Stimulated activated CD4-positive, alpha-beta T cell treated with anti-CD3 and anti-CD28 coated beads, TNF-alpha, amount 100 ng/mL, for 1 hour (primary cell): Measurements from ENCODE around the gene VSX2.

Experiments used
- DNase-seq, 3 donors: peaks; one replicate each; pipeline ENCODE4 v3.0.0-alpha.2; 2020; ENCODE audit warnings: low read depth in 3 of 3, low spot score in 1 of 3

Gene VSX2

DNA sequence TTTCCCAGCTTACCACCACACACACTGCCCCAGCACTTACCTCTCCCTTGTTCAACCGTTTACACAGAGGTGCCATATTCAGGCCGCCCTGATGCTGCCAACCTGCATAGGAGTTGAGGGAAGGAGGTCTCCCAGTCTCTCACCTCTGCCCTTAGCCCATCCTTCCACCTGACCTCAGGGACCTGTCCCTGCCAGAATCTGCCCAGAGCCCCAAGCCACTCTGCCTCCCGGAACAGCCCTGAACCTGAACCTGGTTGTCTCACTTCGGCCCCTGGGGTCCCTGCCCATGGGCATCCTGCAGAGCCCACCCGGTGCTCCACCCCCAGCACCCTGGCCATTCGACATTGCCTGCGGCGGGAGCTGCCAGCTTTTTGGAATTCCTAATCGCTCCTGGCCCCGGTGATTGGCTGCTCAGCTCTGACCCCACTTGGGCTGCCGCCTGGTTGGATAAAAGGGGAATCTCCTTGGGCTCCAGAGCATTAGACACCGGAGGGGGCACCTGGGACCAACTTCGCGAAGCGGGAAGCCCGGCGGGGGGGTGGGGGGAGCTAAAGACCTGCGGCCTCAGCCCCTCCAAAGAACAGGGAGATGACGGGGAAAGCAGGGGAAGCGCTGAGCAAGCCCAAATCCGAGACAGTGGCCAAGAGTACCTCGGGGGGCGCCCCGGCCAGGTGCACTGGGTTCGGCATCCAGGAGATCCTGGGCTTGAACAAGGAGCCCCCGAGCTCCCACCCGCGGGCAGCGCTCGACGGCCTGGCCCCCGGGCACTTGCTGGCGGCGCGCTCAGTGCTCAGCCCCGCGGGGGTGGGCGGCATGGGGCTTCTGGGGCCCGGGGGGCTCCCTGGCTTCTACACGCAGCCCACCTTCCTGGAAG, at the start of gene VSX2:
Gene VSX2 (plus strand): TSS at position 476 of the 874 bp plus-strand sequence. CDS start 113 bp downstream, at position 589.
- no peak for DNase-seq

DNA sequence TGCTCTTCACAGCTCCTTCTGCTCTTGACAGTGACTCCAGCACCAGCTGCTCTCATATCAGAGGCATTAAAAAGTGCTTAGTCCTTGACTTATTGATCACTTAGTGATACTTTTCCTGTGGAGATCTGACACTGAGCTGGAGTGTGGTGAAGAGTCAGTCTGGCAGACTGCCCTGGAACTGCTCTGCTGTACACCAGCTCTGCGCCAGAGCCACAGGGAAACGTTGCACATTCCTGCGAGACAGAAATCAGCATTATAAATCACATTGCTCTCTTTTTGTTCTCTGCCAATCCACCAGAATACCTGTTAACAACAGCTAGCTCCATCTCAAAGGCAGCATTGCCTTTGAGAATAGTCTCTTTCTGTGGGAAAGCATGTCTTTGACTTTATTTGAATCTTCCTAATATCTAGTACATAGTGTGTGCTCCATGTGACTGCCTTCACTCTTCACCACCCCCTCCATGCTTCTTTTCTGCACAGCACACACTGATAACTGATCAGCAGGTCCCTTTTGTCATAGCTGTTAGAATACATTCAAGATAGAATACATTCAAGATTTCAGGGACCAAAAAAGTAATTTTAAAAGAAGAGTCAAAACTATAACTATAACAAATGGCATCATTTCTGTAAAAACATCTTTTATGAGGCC, 48.2 kb upstream of the VSX2 start:
- DNase-seq, result no peak

DNA sequence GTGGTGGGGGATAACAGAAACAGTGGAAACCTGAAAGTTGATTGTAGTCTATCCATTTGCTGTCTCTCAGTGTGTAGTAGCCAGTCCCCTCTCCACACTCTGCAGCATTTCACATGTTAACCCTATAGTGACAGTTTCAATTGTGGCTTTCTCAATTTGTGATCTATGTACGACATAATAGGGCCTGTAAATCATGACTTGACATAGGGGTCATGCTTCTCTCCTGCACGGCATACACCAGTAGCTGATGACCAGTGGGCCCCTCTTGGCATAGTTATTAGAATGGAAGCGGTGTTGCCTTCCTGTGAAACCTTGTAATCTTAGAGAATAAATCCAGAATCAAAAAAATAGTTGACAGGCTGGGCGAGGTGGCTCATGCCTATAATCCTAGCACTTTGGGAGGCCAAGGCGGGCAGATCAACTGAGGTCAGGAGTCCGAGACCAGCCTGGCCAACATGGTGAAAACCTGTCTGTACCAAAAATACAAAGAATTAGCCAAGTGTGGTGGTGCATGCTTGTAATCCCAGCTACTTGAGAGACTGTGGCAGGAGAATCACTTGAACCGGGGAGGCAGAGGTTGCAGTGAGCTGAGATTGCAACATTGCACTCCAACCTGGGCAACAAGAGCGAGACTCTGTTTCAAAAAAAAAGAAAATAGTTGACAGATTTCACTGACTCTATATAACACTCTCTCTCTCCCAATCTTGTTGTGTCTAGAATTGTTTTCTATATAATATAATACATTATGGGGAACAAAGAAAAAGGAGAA, 44.6 kb upstream of the VSX2 start:
- no peak for DNase-seq

DNA sequence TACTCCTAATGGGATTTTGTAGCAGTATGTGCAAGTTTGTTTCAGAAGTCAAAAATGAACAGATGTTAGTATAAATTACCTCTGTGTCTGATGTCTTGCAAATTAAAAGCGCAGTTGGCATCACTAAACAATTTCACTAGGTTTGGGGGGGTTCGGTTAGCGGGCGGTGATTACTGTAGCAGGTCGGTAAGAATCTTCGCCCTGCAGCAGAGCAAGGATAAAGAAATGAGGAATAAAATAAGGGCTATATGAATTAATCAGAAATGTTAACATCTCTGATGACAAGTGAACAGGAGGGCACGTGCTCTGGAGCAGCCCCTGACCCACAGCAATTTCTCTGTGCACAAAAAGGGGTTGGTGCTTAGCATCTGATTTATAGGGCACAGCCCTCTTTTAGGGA, 43.6 kb upstream of the VSX2 start:
- DNase-seq, result no peak

DNA sequence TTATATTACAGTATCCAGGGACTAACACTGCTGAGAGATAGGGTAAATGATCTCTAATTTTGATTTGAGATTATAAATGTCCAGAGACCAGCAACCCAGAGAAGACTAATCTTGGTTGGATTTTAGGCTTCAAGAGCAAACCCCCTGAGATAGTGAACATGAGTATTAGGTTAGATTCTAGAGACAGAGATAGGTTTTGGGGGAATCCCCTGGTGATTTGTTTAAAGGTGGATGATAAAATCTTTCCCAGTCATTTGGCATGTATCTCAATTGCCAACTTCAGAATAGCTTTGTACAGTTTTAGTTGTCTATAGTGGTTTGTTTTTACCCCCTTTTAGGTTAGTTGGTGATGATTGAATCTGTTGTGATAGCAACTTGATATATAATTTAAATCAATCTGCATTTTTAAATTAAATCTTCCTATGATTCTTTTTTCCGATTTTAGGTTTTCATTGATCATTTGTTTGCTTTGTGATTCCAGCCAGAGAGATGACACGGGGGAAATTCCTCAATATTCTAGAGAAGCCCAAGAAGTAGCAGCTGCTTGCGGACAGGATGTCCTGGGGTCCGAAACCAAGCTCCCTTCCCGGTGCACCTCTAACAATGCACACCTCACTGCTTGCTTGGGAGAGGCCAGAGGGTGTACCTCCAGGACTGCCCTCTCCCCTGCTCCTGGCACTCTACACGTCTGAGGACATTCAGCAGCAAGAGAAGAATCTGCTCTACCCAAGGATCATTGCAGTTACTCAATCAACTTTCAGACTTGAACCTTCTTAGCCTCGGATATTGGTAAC, 40.6 kb upstream of the VSX2 start:
- no peak for DNase-seq

DNA sequence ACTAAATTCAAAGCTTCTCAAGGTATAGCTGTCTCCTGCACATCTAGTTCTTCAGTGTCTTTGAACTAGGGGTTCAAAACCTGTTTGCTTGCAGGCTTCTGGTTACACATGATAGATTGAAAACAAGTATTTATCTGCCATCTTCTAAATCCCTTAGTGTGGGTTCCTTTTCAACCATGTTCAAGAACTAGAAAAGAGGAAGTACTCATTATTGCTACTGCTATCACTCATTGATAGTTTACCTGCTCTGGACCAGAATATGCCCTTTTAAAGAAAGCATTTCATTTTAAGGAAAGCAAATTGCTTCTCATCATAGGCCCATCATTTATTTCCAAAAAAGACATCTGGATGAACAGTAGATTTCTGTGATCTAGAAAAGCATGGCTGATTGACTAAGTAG, 37.1 kb upstream of the VSX2 start:
- DNase-seq, result no peak

DNA sequence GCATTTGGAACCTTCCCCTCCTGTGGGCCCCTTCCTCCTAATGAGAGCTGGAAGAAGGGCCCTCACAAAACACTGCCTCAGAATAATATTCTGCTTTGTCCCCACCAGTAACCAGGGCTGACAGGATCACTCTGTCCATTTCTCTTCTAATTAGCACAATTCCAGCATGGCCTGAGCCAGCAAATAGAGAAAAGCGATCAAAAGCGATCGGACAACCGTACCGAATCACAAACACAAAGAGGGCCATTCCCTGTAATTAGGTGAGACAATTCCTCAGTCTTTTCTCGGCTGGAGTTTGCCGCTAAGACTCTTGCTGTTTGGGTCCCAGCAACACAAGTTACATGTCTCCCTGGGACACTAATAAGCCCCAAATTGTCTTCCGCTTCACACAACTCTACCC, 35.6 kb upstream of the VSX2 start:
- no peak for DNase-seq

DNA sequence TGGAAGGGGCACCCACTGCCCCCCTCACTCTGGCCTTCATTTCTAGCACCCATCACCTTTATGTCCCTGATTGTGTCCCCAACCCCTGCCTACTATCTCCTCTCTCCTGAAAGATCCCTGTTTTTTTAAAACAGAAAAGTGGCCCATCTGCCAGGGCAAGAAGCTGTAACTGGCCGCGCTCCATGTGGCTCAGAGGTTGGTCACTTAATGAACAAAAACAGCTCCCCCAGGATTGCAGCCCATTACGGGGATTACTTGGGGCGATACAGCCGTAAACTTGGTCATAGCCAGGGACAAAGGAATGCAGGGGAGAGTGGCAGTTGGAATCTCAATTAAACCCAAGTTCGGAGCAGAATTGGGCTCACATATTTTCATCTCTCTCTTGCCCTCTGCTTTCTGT, 34.8 kb upstream of the VSX2 start:
- DNase-seq, result no peak

DNA sequence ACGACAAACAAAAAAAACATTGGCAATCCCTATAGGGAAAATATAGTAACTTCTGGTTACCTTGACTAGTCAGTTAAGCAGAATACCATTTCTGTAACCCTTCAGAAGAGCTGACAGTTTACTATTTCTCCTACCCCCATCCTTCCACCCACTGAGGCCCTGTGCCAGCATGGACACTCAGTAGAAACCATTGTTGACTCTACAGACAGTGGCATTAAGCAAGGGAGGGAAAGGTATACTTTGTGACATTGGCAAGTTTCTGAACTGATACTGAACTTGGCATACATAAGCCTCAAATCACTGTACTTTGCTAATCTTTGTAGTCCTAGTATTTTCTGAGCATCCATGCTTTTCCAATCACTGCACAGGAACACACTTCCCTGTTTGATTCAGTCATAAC, 33.4 kb upstream of the VSX2 start:
- no peak for DNase-seq

DNA sequence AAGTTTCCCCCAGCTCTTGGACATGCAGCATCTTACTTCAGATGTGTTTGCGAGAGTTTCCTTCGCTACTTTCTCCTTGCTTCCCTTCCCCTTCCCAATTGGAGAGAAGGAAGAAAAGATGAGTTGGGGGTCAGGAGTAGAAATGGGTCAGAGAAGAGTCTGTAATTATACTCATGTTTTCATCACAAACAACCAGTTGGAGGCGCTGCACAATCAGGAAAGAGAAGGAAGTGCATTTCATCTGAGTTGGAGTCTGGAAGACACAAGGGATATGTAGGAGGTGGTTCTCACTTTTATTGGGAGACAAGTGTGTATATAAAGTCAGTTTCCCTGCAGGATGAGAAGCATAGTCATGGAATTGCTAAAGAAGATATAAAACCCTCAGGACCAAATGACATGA, 31.3 kb upstream of the VSX2 start:
- DNase-seq, result no peak

DNA sequence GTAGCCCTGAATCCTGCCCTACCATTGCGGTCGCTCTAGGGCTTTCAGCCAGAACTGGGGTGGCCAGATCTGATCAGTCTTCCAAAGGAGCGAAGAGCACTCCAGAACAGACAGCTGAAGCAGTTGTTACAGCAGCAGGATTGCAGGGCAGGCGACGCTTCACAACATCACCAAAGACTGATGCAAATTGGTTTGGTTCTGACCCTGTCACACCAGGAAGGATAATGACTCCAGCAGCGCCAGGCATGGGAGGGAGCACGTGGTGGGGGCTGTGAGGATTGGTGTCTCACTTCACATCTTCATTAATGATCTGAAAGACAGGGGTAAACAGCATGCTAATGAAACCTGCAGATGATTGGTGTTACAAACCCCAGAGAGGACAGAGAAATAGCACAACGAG, 30.6 kb upstream of the VSX2 start:
- no peak for DNase-seq

DNA sequence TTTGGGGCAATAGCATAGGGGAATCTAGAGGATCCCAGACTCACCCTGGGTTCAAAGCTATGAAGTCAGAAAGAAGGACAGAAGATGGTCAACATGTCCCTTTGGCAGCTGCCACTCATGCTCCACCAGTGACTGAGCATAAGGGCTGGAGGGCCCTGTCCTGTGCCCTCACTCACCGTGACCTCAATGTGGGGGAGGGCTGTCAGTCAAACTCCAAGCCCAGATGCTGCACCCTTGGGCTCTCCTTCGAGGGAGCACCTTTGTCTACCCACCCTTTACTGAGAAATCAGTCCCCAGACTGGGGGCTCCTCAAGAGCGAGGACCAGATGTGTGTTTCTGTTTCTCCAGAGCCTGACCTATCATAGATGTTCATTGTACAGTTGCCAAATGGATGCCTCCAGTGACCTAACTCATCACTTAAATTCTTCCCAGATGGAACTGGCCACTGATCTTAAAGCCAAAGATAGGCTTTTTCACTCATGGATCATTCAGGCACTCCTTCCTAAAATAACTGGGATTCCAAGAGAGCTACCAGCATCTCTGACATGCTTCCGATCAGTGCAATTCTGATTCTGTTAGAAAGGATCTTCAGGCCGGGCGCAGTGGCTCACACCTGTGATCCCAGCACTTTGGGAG, 27.2 kb upstream of the VSX2 start:
- DNase-seq, result no peak

DNA sequence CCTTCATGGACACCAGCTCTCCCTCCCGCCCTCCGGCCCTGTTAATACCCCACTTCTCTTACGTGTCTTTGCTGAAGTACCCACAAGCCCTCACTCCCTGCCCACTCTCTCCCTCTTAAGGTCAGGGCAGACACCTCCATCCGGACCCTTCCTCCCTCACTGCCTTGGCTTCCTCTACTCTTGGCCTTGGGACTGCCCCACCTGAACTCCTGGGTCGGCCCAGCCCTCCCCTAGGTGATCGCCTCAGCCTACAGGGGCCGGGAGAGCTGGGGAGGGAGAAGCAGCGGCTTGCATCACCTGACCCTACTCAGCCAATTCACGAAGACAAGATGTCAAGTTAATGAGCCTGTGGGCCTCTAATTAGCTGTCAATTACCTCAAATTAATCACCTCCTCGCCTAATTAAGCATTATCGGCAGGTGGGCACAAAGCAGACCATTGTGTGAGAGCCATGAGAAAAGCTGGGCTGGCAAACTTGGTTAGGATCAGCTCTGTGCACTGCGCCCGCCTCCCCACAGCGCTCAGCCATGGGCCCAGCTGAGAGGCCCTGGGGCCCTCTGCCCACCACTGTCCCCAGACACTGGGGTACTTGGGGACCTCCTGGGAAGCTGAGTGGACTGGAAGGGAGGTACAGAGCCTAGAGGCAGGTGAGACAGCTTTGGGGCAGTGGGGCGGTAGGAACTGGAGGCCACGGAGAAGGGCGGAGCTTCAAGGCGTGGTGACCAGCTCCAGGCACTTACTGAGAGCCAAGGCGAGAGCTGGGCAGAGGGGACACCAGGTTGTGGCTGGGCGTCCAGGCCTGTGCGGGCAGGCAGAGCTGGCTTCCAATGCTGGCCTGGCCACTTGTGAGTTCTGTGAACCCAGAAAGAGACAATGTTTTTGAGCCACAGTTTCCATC, 25.1 kb upstream of the VSX2 start:
- DNase-seq, result no peak

DNA sequence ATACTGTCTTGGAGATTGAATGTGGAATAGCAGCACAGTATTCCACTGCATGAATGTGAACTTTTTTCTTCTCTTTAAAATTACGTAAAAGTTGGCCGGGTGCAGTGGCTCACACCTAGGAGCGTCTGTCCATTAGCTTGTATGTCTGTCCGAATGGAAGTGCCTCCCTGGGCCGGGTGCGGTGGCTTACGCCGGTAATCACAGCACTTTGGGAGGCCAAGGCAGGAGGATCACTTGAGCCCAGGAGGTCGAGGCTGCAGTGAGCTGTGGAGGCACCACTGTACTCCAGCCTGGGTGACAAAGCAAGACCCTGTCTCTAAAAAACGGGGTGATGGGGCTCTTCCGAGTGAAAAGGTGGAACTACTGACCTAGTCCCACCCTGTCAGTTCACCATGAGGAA, 22.6 kb upstream of the VSX2 start:
- DNase-seq, result no peak

DNA sequence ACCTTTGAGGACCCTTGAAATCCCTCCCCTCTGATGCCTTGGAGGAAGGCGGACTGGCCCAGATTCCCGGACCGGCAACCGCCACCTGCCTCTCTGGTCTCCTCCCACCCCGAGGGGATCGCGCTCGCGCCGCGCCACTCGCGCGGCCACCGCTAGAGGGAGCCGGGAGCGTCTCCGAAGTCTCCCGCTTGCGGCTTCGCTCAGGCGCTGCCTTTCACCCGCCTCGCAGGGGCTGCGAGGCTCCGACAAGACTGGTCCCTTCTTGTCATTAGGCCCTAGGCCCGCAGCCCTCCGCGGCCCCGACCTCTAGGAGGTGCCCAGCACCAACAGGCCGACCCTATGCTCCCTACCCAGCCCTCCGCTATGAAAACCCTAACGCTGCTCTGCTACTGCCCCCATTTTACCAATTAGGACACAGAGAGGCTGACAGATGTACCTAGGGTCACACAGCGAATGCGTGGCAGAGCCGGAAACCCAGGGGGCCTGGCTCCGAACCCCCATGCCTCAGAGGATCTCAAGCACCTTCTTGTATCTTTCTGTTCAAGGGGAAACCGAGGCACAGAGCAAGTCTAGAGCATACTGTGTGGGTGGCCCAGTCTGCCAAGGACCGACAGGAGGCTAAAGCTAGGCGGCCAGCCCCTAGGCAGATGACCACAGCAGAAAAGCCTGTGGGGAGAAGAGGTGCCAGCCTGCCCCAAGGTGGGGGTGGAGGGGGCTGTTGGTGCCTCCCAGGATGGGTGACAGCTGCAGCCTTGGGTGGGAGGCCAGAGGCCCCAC, 21.4 kb upstream of the VSX2 start:
- DNase-seq, result peak; percentile 32 to 76 (median 48)

DNA sequence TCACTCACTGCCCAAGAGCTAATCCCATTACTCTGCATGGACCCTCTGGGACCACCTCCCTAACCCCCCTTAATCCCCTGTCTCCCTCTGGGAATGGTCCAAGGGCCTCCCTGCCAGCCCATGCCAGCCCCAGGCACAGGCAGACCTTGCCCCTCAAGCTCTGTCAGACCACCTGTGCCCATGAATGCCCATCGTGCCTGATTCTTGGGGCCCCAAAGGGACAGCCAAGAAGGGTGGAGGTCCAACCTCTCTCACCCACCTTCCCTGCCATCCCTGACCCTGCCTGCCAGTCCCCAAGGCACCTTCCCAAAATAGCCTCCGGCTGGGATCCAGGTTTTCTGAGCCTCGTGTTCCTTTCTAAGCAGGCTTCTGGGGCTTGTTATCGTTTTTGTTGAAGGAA, 20.8 kb upstream of the VSX2 start:
- DNase-seq, result no peak

DNA sequence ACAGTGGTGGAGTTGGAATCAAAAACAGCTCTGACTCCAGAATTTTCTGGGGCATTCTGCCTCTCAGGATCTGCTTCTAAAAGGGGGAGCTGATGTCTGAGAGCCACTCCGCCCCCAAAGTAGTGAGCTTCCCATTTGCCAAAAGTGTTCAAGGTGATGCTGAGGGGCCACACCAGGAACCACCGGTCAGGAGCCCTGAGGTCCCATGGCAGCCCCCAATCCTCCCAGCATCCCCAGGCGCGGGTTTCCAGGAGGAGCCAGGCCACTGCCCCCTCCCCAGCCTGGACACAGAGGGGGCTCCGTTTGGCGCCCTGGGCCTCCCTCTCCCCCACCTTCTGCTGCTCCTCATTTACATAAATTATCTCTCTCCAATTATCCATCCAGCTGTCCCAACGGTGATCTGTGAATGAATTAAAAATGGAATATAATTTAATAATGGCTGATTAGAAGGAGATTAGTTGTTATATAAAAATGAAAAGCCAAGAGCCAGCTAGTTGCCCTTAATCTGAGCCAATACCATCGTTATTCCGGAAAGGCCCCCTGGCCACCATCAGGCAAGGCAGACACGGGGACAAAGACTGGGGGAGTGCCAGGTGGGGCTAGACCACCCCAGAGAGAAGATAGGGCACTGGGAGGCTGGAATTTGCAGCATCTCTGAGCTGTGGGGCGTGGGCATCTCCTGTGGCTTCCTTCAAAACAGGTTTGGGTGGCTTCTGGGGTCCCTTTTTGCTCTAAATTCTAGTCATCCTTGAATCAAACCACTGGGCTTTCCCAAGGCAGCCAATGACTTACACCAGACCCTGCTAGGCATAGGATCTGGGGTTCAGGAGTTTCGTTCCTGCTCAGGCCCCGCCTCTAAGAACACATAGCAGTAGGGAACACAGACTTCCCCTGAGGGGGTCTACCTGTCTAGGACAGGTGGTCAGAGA, 19.7 kb upstream of the VSX2 start:
- no peak for DNase-seq

DNA sequence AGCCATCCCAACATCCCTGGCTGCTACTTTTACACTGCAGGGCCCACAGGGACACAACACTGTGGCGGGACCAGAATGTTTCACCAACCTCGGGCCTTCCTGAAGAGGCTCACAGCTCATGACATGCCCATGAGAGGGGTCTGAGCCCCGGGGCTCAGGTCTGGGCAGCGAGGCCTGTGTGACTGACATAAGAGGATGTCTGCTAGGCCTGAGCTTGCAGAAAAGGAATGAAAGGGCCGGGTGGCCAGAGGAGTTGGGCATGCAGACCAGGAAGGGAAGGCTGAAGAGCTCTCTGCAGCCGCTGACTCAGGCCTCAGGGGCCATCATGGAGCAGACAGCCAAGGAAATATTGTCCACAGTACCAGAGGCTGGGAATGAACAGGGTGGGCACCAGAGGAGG, 18.3 kb upstream of the VSX2 start:
- no peak for DNase-seq
